HEK293 (cell line): ENCODE measurements around the gene ATP6V0B.
A peak's percentile ranks its signal among the peaks of the same experiment; 100 is the strongest.

Source experiments
- GLIS1 ChIP-seq: fragments of 450-650 bp; formaldehyde crosslinking; IDR thresholded peaks from 2 replicates; pipeline ENCODE4 v1.5.1; 2016; ENCODE audit warnings: missing biosample characterization, missing genetic modification characterization
- KLF1 ChIP-seq: fragments of 450-650 bp; formaldehyde crosslinking; IDR thresholded peaks from 2 replicates; pipeline ENCODE4 v1.5.1; 2016; ENCODE audit warnings: missing biosample characterization, missing genetic modification characterization
- KLF9 ChIP-seq: fragments of 450-650 bp; formaldehyde crosslinking; IDR thresholded peaks from 2 replicates; pipeline ENCODE4 v1.5.1; 2016; ENCODE audit warnings: missing biosample characterization, missing genetic modification characterization, low read depth
- MZF1 ChIP-seq: fragments of 450-650 bp; formaldehyde crosslinking; IDR thresholded peaks from 2 replicates; pipeline ENCODE4 v1.5.1; 2017; ENCODE audit warnings: missing biosample characterization, missing genetic modification characterization, borderline replicate concordance
- OVOL3 ChIP-seq: fragments of 450-650 bp; formaldehyde crosslinking; IDR thresholded peaks from 2 replicates; pipeline ENCODE4 v1.5.1; 2016; ENCODE audit warnings: missing biosample characterization, missing genetic modification characterization
- SP2 ChIP-seq: fragments of 450-650 bp; formaldehyde crosslinking; IDR thresholded peaks from 2 replicates; pipeline ENCODE4 v1.5.1; 2016; ENCODE audit warnings: missing biosample characterization, missing genetic modification characterization
- SP7 ChIP-seq: fragments of 450-650 bp; formaldehyde crosslinking; IDR thresholded peaks from 2 replicates; pipeline ENCODE4 v1.5.1; 2016; ENCODE audit warnings: missing biosample characterization, missing genetic modification characterization
- WT1 ChIP-seq: fragments of 450-650 bp; formaldehyde crosslinking; IDR thresholded peaks from 2 replicates; pipeline ENCODE4 v1.5.1; 2016; ENCODE audit warnings: missing biosample characterization, missing genetic modification characterization
- YY1 ChIP-seq: fragments of 450-650 bp; formaldehyde crosslinking; IDR thresholded peaks from 2 replicates; pipeline ENCODE4 v1.5.1; 2018; ENCODE audit warnings: missing biosample characterization, missing genetic modification characterization
- ZBTB48 ChIP-seq: fragments of 450-650 bp; formaldehyde crosslinking; IDR thresholded peaks from 2 replicates; pipeline ENCODE4 v1.5.1; 2016; ENCODE audit warnings: missing biosample characterization, missing genetic modification characterization
- ZEB2 ChIP-seq: fragments of 450-650 bp; formaldehyde crosslinking; IDR thresholded peaks from 2 replicates; pipeline ENCODE4 v1.5.1; 2016; ENCODE audit warnings: missing biosample characterization, missing genetic modification characterization
- ZNF157 ChIP-seq: fragments of 450-650 bp; formaldehyde crosslinking; IDR thresholded peaks from 2 replicates; pipeline ENCODE4 v1.5.1; 2016; ENCODE audit warnings: missing biosample characterization, missing genetic modification characterization
- ZNF2 ChIP-seq: fragments of 450-650 bp; formaldehyde crosslinking; IDR thresholded peaks from 2 replicates; pipeline ENCODE4 v1.5.1; 2016; ENCODE audit warnings: missing biosample characterization, missing genetic modification characterization
- ZNF302 ChIP-seq: fragments of 450-650 bp; formaldehyde crosslinking; IDR thresholded peaks from 2 replicates; pipeline ENCODE4 v1.5.1; 2016; ENCODE audit warnings: missing biosample characterization, missing genetic modification characterization, low read depth
- ZNF324 ChIP-seq: fragments of 450-650 bp; formaldehyde crosslinking; IDR thresholded peaks from 2 replicates; pipeline ENCODE4 v1.5.1; 2016; ENCODE audit warnings: missing biosample characterization, missing genetic modification characterization
- ZNF501 ChIP-seq: fragments of 450-650 bp; formaldehyde crosslinking; IDR thresholded peaks from 2 replicates; pipeline ENCODE4 v1.5.1; 2016; ENCODE audit warnings: missing biosample characterization, missing genetic modification characterization
- ZNF571 ChIP-seq: fragments of 450-650 bp; formaldehyde crosslinking; IDR thresholded peaks from 2 replicates; pipeline ENCODE4 v1.5.0; 2017; ENCODE audit warnings: missing biosample characterization, missing genetic modification characterization
- ZNF623 ChIP-seq: fragments of 450-650 bp; formaldehyde crosslinking; IDR thresholded peaks from 2 replicates; pipeline ENCODE4 v1.5.1; 2016; ENCODE audit warnings: missing biosample characterization, missing genetic modification characterization
- ZNF660 ChIP-seq: fragments of 450-650 bp; IDR thresholded peaks from 2 replicates; pipeline ENCODE4 v1.5.1; 2018; ENCODE audit warnings: missing biosample characterization, mild to moderate bottlenecking, missing genetic modification characterization
- ZNF670 ChIP-seq: fragments of 450-650 bp; formaldehyde crosslinking; IDR thresholded peaks from 2 replicates; pipeline ENCODE4 v1.5.1; 2016; ENCODE audit warnings: missing biosample characterization, missing genetic modification characterization, low read depth
- ZNF677 ChIP-seq: fragments of 450-650 bp; IDR thresholded peaks from 2 replicates; pipeline ENCODE4 v1.5.0; 2018; ENCODE audit warnings: missing biosample characterization, mild to moderate bottlenecking, missing genetic modification characterization, moderate library complexity
- ZNF768 ChIP-seq: fragments of 450-650 bp; formaldehyde crosslinking; IDR thresholded peaks from 2 replicates; pipeline ENCODE4 v1.5.1; 2018; ENCODE audit warnings: missing biosample characterization, mild to moderate bottlenecking, missing genetic modification characterization
- ZXDB ChIP-seq: fragments of 450-650 bp; formaldehyde crosslinking; IDR thresholded peaks from 2 replicates; pipeline ENCODE4 v1.5.1; 2016; ENCODE audit warnings: missing biosample characterization, missing genetic modification characterization
- TF ChIP-seq, protein P1 (sequence below): fragments of 450-650 bp; formaldehyde crosslinking; optimal IDR thresholded peaks from 2 replicates; pipeline ENCODE3; 2016; ENCODE audit warnings: missing biosample characterization, mild to moderate bottlenecking, missing genetic modification characterization
- TF ChIP-seq, protein P2 (sequence below): fragments of 450-650 bp; formaldehyde crosslinking; IDR thresholded peaks from 2 replicates; pipeline ENCODE4 v1.5.1; 2016; ENCODE audit warnings: missing biosample characterization, missing genetic modification characterization, borderline replicate concordance
- TF ChIP-seq, protein P3 (sequence below): fragments of 450-650 bp; formaldehyde crosslinking; conservative IDR thresholded peaks from 2 replicates; pipeline ENCODE4 v1.5.1; 2016; ENCODE audit warnings: low read depth, missing biosample characterization, missing genetic modification characterization
- TF ChIP-seq, protein P4 (sequence below): fragments of 450-650 bp; formaldehyde crosslinking; IDR thresholded peaks from 2 replicates; pipeline ENCODE4 v1.5.1; 2016; ENCODE audit warnings: missing biosample characterization, missing genetic modification characterization
- TF ChIP-seq, protein P5 (sequence below): fragments of 450-650 bp; formaldehyde crosslinking; IDR thresholded peaks from 2 replicates; pipeline ENCODE4 v1.5.1; 2016; ENCODE audit warnings: missing biosample characterization, missing genetic modification characterization
- TF ChIP-seq, protein P6 (sequence below): fragments of 450-650 bp; formaldehyde crosslinking; IDR thresholded peaks from 2 replicates; pipeline ENCODE4 v1.5.1; 2016; ENCODE audit warnings: missing biosample characterization, missing genetic modification characterization
- TF ChIP-seq, protein P7 (sequence below): fragments of 450-650 bp; IDR thresholded peaks from 2 replicates; pipeline ENCODE4 v1.5.1; 2018; ENCODE audit warnings: missing biosample characterization, mild to moderate bottlenecking, missing genetic modification characterization

ATP6V0B gene

DNA sequence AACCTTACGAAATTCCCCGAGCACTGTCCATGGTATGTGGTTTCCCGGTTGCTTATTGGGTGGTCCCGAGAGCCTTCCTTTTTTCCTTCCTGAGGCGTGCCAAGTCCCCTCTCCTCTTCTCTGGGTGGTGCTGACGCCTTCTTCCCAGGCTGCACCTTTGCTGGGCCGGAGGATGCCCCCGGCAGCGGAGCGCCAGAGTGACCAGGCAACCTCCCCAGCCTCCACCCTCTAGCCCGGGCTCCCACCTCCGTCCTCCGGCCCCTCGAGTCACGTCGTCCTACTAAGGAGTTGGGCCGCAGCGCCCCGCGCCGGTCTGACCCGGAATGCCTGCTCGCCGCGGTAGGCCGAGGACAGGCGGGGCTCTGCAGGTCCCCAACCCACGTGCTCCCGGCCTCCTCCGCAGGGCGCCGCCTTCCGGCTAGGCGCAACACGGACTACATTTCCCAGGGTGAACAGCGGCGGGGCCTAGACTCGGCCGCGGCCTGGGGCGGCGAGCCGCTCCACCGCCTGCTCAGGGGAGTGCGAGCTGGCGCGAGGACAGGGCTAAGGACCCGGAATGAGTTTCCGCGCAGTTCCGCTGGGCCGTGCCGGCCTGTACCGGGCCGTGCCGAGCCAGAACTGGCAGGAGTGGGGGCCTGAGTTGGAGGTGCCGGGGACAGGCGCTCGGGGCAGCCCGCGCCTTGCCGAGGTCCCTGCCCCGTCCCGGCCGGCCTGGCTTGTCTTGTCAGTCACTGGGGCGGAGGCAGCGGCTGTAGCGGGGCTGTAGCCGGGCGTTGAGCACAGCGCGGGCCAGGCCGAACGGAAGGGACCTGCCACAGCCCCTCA is 28.3 kb upstream of the ATP6V0B start, which contains the start of gene IPO13 (continued):
- TF ChIP-seq, protein P1, sequence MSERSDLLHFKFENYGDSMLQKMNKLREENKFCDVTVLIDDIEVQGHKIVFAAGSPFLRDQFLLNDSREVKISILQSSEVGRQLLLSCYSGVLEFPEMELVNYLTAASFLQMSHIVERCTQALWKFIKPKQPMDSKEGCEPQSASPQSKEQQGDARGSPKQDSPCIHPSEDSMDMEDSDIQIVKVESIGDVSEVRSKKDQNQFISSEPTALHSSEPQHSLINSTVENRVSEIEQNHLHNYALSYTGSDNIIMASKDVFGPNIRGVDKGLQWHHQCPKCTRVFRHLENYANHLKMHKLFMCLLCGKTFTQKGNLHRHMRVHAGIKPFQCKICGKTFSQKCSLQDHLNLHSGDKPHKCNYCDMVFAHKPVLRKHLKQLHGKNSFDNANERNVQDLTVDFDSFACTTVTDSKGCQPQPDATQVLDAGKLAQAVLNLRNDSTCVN (tag by site-specific recombination) = peak; percentile 86
- TF ChIP-seq ZEB2 (tag by site-specific recombination) = peak; percentile 89
- TF ChIP-seq, protein P2, sequence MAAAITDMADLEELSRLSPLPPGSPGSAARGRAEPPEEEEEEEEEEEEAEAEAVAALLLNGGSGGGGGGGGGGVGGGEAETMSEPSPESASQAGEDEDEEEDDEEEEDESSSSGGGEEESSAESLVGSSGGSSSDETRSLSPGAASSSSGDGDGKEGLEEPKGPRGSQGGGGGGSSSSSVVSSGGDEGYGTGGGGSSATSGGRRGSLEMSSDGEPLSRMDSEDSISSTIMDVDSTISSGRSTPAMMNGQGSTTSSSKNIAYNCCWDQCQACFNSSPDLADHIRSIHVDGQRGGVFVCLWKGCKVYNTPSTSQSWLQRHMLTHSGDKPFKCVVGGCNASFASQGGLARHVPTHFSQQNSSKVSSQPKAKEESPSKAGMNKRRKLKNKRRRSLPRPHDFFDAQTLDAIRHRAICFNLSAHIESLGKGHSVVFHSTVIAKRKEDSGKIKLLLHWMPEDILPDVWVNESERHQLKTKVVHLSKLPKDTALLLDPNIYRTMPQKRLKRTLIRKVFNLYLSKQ = no peak
- TF ChIP-seq, protein P3, sequence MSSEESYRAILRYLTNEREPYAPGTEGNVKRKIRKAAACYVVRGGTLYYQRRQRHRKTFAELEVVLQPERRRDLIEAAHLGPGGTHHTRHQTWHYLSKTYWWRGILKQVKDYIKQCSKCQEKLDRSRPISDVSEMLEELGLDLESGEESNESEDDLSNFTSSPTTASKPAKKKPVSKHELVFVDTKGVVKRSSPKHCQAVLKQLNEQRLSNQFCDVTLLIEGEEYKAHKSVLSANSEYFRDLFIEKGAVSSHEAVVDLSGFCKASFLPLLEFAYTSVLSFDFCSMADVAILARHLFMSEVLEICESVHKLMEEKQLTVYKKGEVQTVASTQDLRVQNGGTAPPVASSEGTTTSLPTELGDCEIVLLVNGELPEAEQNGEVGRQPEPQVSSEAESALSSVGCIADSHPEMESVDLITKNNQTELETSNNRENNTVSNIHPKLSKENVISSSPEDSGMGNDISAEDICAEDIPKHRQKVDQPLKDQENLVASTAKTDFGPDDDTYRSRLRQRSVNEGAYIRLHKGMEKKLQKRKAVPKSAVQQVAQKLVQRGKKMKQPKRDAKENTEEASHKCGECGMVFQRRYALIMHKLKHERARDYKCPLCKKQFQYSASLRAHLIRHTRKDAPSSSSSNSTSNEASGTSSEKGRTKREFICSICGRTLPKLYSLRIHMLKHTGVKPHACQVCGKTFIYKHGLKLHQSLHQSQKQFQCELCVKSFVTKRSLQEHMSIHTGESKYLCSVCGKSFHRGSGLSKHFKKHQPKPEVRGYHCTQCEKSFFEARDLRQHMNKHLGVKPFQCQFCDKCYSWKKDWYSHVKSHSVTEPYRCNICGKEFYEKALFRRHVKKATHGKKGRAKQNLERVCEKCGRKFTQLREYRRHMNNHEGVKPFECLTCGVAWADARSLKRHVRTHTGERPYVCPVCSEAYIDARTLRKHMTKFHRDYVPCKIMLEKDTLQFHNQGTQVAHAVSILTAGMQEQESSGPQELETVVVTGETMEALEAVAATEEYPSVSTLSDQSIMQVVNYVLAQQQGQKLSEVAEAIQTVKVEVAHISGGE (tag by site-specific recombination) = peak; percentile 80
- TF ChIP-seq ZNF623 (tag by site-specific recombination) = no peak
- TF ChIP-seq ZNF670 (tag by site-specific recombination) = no peak
- TF ChIP-seq SP7 (tag by site-specific recombination) = peak; percentile 95
- peak; percentile 63 for TF ChIP-seq KLF9 (tag by site-specific recombination)
- peak; percentile 98 for TF ChIP-seq ZNF2
- peak; percentile 99 for TF ChIP-seq ZNF324 (tag by site-specific recombination)
- TF ChIP-seq, protein P4, sequence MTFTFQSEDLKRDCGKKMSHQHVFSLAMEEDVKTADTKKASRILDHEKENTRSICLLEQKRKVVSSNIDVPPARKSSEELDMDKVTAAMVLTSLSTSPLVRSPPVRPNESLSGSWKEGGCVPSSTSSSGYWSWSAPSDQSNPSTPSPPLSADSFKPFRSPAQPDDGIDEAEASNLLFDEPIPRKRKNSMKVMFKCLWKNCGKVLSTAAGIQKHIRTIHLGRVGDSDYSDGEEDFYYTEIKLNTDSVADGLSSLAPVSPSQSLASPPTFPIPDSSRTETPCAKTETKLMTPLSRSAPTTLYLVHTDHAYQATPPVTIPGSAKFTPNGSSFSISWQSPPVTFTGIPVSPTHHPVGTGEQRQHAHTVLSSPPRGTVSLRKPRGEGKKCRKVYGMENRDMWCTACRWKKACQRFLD (tag by site-specific recombination) = peak; percentile 84; the same call in 1 of the 2 replicates
- peak; percentile 62 for TF ChIP-seq ZBTB48 (tag by site-specific recombination)
- TF ChIP-seq ZNF302 (tag by site-specific recombination) = no peak
- peak; percentile 81 for TF ChIP-seq GLIS1 (tag by site-specific recombination)
- TF ChIP-seq, protein P5, sequence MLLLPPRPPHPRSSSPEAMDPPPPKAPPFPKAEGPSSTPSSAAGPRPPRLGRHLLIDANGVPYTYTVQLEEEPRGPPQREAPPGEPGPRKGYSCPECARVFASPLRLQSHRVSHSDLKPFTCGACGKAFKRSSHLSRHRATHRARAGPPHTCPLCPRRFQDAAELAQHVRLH (tag by site-specific recombination) = peak; percentile 91
- no peak for TF ChIP-seq ZNF768 (tag by site-specific recombination)
- TF ChIP-seq ZNF677 (tag by site-specific recombination) = no peak; the same call in 1 of the 2 replicates
- peak; percentile 71 for TF ChIP-seq ZNF660 (tag by site-specific recombination)
- TF ChIP-seq ZNF501 (tag by site-specific recombination) = peak; percentile 95
- no peak for TF ChIP-seq ZNF571 (tag by site-specific recombination)
- no peak for TF ChIP-seq WT1 (tag by site-specific recombination)
- TF ChIP-seq MZF1 = no peak; the same call in 1 of the 2 replicates
- no peak; the same call in 1 of the 2 replicates for TF ChIP-seq KLF1 (tag by site-specific recombination)
- peak; percentile 74 for TF ChIP-seq SP2 (tag by site-specific recombination)
- TF ChIP-seq ZNF157 = no peak
- TF ChIP-seq, protein P6, sequence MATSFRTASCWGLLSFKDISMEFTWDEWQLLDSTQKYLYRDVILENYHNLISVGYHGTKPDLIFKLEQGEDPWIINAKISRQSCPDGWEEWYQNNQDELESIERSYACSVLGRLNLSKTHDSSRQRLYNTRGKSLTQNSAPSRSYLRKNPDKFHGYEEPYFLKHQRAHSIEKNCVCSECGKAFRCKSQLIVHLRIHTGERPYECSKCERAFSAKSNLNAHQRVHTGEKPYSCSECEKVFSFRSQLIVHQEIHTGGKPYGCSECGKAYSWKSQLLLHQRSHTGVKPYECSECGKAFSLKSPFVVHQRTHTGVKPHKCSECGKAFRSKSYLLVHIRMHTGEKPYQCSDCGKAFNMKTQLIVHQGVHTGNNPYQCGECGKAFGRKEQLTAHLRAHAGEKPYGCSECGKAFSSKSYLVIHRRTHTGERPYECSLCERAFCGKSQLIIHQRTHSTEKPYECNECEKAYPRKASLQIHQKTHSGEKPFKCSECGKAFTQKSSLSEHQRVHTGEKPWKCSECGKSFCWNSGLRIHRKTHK = no peak
- TF ChIP-seq YY1 (tag by site-specific recombination) = peak; percentile 83
- TF ChIP-seq OVOL3 (tag by site-specific recombination) = no peak; the same call in none of the 2 replicates
- TF ChIP-seq, protein P7, sequence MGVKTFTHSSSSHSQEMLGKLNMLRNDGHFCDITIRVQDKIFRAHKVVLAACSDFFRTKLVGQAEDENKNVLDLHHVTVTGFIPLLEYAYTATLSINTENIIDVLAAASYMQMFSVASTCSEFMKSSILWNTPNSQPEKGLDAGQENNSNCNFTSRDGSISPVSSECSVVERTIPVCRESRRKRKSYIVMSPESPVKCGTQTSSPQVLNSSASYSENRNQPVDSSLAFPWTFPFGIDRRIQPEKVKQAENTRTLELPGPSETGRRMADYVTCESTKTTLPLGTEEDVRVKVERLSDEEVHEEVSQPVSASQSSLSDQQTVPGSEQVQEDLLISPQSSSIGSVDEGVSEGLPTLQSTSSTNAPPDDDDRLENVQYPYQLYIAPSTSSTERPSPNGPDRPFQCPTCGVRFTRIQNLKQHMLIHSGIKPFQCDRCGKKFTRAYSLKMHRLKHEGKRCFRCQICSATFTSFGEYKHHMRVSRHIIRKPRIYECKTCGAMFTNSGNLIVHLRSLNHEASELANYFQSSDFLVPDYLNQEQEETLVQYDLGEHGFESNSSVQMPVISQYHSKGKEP (tag by site-specific recombination) = no peak
- peak; percentile 94 for TF ChIP-seq ZXDB (tag by site-specific recombination)
